NCI-H82 (cell line): ENCODE measurements around the gene ZBTB44.
A peak's percentile ranks its signal among the peaks of the same experiment; 100 is the strongest.

Experiments
- DNase-seq: peaks from one replicate; lab custom pipeline; 2025; lab: John Stamatoyannopoulos, UW

The ZBTB44 gene

DNA sequence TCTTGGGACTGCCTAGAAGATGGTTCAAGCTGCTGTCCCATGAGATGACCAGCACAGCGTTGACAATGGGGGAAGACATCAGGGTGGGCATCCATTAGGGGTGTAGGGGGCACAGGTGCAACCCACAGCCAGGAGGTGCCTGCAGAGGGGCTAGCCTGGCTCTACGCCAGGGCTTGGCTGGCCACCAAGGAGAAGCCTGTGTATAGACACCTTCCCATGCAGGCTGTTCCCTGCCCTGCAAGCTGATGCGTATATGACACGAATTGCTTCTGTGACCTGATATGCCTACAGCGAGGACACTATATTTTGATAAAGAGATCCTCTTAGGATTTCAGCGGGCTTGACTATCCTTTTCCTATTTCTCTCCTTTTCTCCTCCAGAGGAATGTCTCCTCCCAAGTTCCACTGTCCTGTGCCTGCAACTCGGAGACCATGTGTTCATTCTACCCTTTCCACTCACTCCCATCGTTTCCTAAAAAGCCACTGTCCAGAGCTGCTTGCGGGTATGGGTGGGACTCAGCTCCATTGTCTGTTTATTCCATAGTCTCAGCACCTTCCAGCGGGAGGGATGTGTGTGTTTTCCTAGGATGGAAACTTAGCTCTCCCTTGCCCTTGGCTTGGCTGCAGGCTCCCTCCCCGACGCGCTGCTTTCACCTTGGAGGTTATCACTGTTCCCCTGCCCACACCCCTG lies 99.0 kb downstream of the ZBTB44 start:
- no peak for DNase-seq

DNA sequence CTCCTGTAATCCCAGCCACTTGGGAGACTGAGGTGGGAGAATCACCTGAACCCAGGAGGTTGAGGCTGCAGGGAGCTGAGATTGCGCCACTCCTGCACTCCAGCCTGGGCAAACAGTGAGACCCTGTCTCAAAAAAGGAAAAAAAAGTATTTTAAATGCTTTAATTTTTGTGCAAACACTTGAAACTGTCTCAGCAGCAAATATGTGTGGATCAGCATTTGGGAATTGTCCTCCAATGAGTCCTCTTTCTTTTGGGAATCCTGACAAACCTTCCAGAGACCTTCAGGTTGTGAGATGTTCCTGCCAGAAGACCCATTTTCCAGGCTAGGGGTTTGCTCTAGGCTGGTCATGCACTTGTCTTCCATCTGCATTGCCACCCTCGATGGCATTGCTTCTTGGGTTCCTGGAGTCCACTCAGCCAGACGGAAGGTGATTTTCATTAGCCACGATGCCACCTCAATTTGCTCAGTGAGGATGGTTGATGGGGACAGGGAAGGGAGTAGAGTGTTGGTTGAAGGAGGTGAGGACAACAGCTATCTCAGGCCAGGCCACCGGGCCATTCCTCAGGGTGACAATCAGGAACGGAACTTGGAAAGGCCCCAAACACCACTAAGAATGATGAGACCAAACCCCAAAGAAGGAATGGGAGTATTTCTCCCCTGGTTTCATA lies 99.7 kb downstream of the ZBTB44 start:
- DNase-seq = no peak

DNA sequence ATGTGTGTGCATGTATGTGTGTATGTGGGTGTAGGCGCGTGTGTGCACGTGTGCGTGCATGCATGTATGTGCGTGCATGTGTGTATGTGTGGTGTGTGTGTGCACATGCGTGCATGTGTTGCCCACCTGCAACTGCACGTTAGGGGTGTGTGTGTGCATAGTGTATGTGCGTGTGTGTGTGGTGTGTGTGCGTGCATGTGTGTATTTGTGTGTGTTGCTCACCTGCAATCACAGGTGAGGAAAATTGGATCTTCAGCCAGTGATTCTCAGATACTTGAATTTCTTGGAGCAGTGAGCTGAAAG lies 100.8 kb downstream of the ZBTB44 start:
- DNase-seq = no peak

DNA sequence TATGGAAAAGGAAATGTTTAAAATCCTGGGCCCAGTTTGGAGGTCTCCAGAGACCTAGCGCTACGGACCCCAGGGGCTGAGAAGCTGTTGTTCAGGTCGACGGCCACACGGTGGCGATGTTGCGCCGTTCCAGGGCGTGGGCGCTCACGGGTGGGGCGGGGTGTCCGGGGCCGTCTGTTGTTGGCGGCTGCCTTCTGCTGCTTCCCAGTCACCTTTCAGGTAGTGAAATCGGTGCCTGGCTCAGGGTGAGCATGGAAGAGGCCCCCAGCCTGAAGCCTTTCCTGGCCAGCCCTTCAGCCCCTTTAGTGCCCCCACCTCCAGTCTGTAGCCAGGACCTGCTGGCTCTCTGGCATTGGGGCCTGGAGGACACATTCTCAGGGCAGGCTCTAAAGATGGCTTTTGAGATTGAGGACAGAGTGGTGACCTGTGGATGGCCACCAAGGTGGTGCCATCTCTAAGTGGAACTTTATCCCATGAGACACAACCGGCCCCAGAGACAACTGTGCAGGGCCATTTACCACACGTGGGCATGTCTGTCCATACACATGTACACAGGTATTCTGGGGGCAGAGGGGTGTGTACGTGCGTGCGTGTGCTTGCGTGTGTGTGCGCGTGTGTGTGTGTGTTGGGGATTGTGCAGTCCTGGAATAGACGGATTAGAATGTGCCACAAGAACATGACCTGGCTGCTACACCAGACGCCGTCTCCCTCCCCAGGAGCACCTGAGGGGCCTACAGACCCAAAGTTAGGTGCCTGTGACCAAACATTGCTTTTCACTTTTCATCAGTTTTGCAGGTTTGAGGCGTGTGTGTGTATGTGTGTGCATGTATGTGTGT lies 101.4 kb downstream of the ZBTB44 start:
- peak; percentile 73 for DNase-seq

DNA sequence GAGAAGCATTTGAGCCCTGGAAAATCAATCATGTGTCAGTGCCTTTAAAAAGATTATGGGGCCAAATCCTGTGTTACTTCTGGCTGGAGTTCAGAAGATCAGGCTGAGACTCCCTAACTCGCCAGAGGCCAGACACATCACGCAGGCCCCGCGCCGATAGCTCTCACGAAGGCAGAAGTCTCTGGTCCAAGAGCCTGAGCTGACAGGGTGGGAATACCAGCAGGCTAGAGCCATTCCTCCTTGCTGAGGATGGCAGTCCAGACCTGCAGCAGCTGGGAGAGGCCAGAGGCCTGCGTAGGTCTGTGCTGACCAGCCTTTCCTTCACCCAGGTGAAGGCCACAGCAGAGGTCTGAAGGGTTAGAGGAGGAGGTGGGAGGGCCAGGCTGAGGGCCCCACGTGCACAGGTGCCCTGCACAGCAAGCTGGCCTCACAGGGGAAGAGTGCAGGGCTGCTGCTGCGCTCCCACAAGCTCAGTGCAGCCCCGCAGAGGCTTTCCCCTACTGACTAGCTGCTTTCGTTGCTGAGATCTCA lies 102.2 kb downstream of the ZBTB44 start:
- peak; percentile 78 for DNase-seq

DNA sequence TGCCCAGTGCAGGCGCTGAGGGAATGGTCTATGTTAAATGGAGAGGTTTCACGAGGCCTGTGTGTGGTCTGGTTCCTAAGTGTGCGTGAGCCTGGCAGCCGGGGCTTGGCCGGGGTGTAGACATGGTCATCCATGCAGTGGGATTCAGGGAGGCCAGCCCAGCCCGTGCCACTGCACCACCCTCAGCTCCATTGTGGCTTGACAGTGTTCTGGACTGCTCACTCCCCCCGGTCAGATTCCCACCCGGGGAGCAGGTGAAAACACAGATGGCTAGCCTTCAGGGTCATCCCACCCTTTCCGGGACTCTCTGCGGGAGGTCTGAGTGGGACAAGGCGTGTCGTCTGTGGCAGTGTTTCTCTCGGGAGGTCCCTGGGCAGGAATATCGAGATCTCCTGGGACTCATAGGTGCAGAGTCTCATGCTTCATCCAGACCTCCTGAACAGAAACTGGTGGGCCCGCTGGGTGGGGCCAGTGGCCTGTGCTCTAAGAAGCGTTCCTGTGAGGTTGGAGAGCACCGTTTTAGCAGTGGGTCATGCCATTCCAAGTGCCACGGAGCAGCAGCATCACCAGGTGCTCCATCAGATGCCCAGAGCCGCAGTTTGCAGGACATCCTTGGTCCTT lies 102.8 kb downstream of the ZBTB44 start:
- no peak for DNase-seq

DNA sequence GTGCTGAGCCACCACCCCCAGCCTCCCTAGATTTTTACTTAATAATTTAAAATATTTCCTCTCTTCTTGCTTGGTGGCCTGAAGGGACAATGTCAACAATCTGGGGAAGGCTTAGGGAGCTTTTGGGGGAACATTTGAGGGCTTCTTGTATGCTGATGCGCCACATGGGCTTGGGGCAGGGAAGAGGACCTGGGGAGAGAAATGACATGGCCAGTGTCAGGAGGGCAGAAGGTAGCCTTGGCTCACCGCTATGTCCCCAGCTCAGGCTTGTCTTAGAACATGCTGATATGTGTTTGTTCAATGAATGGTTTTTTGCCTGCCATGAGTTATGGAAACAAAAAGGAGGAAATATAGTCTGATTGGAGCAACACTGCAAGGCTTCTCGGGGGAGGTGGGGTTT lies 103.6 kb downstream of the ZBTB44 start:
- no peak for DNase-seq

DNA sequence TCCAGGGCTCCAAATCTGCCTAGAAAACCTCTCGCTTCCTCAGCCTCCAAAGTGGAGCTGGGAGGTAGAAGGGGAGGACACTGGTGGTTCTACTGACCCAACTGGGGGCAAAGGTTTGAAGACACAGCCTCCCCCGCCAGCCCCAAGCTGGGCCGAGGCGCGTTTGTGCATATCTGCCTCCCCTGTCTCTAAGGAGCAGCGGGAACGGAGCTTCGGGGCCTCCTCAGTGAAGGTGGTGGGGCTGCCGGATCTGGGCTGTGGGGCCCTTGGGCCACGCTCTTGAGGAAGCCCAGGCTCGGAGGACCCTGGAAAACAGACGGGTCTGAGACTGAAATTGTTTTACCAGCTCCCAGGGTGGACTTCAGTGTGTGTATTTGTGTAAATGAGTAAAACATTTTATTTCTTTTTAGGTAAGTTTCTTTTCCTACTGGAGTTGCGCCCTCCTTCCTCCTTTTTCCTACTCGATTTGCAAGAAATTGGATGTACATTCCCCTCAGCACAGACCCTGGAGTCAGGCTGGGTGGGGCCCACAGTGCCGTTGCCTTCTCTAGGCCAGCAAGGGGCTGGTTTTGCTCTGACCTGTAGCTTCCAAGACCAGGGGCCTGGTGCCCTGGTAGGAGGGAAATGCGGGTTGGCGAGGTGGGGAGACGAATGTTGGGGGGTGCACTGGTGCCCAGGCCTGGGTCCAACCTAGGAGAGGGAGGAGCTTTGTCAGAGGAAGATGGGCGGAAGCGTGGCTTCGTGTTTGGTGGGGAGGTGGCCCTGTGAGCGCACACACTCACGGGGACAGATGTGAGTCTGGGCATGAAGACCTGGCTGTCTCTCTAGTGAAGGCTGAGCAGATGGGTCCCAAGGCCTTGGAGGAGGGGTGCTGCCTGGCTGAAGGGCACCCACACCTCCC lies 104.5 kb downstream of the ZBTB44 start:
- no peak for DNase-seq

DNA sequence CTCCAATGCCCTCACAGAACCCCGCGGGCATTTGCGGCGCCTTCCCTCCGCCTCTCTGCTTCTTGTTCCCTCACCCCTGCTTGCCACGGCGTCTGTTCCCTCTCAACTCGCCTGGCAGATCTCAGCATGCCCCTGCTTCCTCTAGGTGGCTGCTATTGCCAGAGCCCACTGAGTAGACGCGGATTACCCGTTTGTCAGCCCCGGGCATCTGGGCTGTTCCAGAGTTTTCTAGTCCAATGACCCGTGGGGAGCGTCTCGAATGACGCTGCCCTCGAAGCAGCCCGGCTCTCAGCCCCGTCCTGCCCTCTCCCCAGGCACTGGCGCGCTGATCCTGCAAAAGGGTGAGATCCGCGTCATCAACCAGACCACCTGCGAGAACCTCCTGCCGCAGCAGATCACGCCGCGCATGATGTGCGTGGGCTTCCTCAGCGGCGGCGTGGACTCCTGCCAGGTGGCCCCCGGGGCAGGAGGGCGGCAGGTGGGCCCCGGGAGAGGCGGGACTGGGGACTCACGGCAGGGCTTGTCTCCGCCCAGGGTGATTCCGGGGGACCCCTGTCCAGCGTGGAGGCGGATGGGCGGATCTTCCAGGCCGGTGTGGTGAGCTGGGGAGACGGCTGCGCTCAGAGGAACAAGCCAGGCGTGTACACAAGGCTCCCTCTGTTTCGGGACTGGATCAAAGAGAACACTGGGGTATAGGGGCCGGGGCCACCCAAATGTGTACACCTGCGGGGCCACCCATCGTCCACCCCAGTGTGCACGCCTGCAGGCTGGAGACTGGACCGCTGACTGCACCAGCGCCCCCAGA lies 105.4 kb downstream of the ZBTB44 start:
- no peak for DNase-seq

DNA sequence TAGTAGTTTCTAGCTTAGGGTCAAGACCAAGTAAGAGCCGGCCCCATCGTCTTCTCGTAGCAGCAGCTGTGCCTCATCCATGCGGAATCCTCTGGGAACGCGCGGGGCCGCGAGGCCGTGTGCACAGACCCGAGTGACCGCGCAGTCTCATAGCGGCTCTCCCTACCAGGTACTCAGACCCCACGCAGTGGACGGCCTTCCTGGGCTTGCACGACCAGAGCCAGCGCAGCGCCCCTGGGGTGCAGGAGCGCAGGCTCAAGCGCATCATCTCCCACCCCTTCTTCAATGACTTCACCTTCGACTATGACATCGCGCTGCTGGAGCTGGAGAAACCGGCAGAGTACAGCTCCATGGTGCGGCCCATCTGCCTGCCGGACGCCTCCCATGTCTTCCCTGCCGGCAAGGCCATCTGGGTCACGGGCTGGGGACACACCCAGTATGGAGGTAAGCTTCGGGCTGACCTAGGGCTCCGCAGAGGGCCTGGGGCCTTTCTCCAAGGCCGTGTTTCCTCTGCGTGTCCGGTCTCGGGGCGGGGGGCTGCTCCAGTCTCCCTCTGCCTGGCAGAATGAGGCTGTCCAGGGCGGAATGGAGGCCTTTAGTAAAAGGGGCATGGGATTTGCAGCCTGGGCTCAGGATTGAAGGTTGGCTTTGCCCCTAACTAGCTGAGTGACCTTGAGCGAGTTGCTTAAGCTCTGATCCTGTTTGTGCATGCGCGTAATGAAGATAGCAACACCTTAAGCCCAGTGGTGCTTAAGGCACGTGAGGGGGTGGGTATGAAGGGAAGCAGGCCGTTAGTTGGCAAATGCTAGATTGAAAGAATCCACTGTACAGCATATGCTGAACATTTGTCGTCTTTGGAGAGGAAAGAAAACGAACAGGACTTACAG lies 106.2 kb downstream of the ZBTB44 start:
- peak; percentile 53 for DNase-seq

DNA sequence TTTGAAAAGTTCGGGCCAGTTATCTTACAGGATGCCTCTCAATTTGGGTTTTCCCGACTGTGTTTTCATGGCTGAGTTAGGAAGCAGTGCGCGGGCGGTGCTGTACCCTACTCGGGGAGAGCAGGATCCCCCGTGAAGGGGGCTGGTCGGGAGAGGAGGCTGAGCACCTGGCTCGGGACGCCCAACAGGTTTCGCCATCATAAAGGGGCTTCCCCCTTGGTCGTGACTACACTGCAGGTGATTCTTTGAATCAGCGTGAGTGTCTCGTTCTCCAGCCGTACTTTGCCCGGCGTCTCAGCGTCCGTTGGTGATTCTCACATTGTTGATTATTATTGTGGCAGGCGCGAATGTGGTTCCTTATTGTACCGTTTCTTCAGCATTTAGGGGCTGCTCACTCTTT lies 108.6 kb downstream of the ZBTB44 start:
- no peak for DNase-seq

DNA sequence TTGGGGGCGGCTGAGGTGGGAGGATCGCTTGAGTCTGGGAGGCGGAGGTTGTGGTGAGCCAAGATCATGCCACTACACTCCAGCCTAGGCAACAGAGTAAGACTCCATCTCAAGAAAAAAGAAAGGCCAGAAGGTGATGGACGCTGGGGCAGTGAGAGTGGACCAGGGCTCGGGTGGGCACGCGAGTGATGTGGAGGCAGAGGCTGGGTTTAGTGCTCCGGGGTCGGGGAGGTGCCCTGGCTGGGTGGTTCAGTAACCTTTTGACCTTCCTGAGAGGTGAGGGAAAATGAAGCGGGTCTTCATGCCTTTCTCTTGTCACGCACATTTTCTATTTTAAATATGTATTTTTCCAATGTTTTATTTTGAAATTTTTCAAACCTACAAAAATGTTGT lies 110.0 kb downstream of the ZBTB44 start:
- no peak for DNase-seq

DNA sequence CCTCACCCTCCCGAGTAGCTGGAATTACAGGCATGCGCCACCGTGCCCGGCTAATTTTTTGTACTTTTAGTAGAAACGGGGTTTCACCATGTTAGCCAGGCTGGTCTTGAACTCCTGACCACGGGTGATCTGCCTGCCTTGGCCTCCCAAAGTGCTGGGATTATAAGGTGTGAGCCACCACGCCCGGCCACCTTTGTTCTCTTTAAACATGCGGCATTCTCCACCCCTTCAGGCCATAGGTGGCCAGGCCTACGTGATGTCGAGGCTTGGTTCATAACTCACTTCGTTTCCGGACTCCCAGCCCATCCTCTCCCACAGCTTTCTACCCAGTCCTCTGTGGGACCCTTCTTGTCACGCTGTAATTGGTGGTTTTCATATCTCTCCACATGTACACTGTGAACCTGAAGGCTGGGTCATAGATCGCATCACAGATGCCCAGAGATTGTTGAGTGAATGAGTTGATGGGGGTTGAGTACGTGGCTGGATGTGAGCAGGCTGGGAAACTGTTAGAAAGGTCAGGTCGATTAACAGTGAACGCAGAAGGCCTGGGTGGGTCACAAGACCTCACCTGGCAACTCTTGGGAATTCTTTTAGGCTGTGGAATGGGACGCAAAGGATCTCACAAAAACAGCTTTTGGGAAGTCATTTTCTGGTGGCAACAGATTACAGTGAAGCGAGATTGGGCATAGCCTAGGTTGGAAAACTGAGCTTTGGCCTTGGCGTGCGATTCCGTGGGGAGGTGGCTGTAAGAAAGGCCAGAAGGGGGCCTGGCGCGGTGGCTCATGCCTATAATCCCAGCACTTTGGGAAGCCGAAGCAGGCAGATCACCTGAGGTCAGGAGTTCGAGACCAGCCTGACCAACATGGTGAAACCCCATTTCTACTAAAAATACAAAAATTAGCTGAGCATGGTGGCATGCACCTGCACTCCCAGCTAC lies 110.7 kb downstream of the ZBTB44 start:
- no peak for DNase-seq

DNA sequence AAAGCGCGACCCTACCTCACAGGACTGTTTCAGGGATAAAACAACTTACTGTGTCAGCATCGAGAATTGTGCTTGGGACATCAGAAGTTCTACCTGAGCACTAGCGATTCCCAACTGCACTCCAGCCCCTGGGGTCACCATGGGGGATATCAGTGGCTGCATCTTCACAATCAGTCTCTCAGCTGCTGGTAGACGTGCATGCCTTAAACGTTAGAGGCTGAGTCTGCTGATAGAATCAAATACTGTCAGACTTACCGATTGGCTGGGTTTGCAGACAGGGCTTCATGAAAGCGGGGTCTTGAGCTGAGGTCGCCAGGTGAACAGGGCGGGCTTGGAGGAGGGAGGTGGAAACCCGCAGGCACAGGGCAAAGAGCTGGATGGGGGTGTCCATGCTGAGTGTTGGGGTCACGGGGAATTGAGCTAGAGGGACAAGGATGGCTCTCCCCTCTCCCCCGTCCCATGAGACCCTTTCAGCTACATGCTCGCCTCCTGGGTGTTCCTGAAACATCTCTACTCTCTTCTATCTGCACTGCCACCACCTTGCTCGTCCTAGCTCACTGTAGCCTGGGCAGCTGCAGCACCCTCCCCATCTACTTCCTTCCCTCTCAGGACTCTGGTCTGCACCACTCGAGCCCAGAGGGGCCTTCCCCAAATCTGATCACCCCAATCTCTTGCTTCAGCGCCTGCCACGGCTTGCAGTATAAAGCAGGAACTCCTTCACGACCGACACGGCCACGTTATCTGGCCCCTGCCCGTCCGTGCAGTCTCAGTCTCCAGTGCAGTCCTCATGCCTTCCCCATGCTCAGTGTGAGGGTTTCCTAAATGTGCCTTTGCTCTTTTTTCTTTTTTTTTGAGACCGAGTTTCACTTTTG lies 111.7 kb downstream of the ZBTB44 start:
- no peak for DNase-seq

DNA sequence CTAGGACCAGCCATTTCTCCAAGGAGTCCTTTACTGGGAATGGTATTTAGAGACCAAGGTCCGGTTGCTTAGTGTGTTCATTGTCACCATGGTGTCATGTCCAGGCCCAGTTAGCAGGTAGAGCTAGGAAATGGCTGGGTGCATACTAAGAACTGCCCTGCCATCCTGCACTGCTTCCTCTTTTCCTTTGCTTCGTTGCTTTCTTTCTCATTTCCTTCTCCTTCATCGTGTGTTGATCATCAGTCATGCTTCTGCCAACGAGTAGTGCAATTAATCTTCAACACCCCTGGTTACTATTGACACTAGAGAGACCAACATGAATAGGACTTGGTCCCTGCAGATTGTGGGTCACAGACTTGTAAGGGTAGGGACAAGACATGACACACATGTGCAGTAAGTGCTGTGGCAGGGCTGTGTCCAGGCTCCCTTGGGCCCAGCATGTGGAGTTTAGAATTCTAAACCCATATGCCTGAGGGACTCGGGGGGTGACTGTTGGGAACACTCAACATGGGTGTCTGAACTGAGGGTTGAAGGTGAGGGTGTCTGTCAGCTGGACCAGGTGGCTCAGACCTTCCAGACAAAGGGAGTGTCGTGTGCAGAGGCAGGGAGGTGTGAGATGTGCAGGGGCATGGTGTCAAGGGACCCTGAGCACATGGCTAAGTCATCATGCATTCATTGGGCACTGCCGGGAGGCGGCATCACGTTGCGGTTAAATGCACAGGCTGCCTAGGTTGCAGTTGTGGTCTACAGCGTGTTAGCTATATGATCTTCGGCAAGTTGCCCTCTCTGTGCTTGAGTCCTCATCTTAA lies 112.5 kb downstream of the ZBTB44 start:
- DNase-seq = no peak

DNA sequence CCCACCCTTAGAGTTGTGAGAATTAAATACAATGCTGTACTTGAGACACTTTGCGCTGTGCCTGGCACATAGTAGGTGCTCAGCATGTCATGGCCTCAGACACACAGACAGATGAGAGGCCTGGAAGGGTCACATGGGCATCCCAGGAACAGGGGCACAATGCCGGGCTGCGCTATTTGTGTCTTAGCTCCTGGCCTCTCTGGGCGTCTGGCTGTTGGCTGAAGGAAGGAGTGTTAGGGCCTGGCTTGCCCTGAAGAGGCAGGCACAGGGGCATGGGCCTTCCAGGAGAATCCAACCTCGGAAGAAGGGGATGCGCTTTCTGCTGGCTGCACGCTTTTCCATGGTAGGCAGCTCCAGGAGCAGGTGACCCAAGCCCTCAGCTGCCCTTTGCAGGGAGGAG lies 113.7 kb downstream of the ZBTB44 start:
- no peak for DNase-seq

DNA sequence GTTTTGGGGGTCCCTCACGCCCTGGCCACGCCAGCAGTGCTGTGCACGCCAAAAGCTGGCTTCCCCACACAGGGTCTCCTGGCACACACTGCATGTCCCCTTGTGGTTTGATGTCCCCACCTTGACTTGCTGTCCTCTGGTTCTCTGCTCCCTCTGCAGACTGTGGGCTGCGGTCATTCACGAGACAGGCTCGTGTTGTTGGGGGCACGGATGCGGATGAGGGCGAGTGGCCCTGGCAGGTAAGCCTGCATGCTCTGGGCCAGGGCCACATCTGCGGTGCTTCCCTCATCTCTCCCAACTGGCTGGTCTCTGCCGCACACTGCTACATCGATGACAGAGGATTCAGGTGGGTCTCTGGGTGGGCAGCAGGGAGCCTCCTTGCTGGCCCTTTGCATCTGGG lies 114.9 kb downstream of the ZBTB44 start:
- no peak for DNase-seq
